Natural killer cell (primary cell): Measurements from ENCODE around the gene CCDC112. TPM values are rescaled to one million over a fixed set of nuclear protein-coding genes. Genes with fewer than 3 reads are reported as not detected.

ENCODE experiments used
- ATAC-seq, 3 donors: fragments of 150-1000 bp in 2 of 3; fragments of 200-7000 bp in 1 of 3; cut with Tn5 transposase; 1 replicate in 1 of 3; 2 replicates in 2 of 3; pipeline ENCODE4 v1.10.0; 2021; ENCODE audit warnings: mild to moderate bottlenecking in 2 of 3, moderate library complexity in 2 of 3
- DNase-seq, 2 donors: peaks; one replicate each; pipeline versions ENCODE4 v3.0.0 to v3.0.0-alpha.2; 2013 to 2021; ENCODE audit warnings: mixed read lengths in 1 of 2
- H3K27ac ChIP-seq: one replicate; pipeline ENCODE4 v1.5.1; 2013; ENCODE audit warnings: mild to moderate bottlenecking, low read length
- H3K27me3 ChIP-seq: one replicate; pipeline ENCODE4 v1.6.1; 2013; ENCODE audit warnings: low read length; ENCODE audit not compliant: control insufficient read depth, insufficient read depth
- H3K36me3 ChIP-seq: one replicate; pipeline ENCODE4 v1.6.1; 2013; ENCODE audit warnings: low read length; ENCODE audit not compliant: control insufficient read depth, insufficient read depth
- H3K4me1 ChIP-seq: one replicate; pipeline ENCODE4 v1.6.1; 2013; ENCODE audit warnings: low read length; ENCODE audit not compliant: control insufficient read depth, insufficient read depth
- H3K4me3 ChIP-seq: one replicate; pipeline ENCODE4 v1.5.1; 2013; ENCODE audit warnings: low read length
- H3K9me3 ChIP-seq: one replicate; pipeline ENCODE4 v1.6.1; 2013; ENCODE audit warnings: low read length; ENCODE audit not compliant: control insufficient read depth, insufficient read depth
- H3K27ac Mint-ChIP-seq, 2 donors: one replicate each; pipeline ENCODE4 v1.8.0; 2022; ENCODE audit warnings: mild to moderate bottlenecking in 2 of 2, mixed read lengths in 2 of 2, moderate library complexity in 1 of 2
- H3K27me3 Mint-ChIP-seq, 2 donors: one replicate each; pipeline ENCODE4 v1.8.0; 2022; ENCODE audit warnings: low read depth in 2 of 2, mixed read lengths in 2 of 2
- H3K36me3 Mint-ChIP-seq: one replicate; pipeline ENCODE4 v1.8.0; 2022; ENCODE audit warnings: mixed read lengths
- H3K4me1 Mint-ChIP-seq, 2 donors: one replicate each; pipeline ENCODE4 v1.8.0; 2022; ENCODE audit warnings: mixed read lengths in 2 of 2
- H3K4me3 Mint-ChIP-seq: one replicate; pipeline ENCODE4 v1.8.0; 2022; ENCODE audit warnings: mild to moderate bottlenecking, moderate library complexity, mixed read lengths
- H3K9me3 Mint-ChIP-seq, 2 donors: one replicate each; pipeline ENCODE4 v1.8.0; 2022; ENCODE audit warnings: mixed read lengths in 2 of 2
- CTCF ChIP-seq: fragments of 200-600 bp; IDR thresholded peaks from one replicate; pipeline ENCODE4 v1.8.0; 2022; ENCODE audit warnings: antibody characterized with exemption
- WGBS: methylation state at CpG from one replicate; pipeline ENCODE4 v1.1.7; 2013; ENCODE audit warnings: missing lambda C conversion rate; ENCODE audit not compliant: insufficient coverage; 5-methylcytosine and 5-hydroxymethylcytosine counted together
- intact Hi-C: fragments of 100-400 bp; cut with micrococcal nuclease; formaldehyde crosslinking; loops from one replicate; pipeline ENCODE4 v1.14.2; 2022
- total RNA-seq, 4 donors: library from RNA; stranded (reverse); fragments of 120-200 nt in 1 of 4; gene quantifications; one replicate each; pipeline versions ENCODE4 v1.2.3 to v1.2.4, GENCODE V29; 2013 to 2022

Gene CCDC112
- total RNA-seq, 3 donors from 2014 or later (not counting 1 experiment from before 2014, with no cell fraction given): 2.5 to 3.7 (median 3.1) TPM

- intact Hi-C loops: no loop called here
- 100% methylated on average over 2 of the region's 2 CpGs for WGBS
- Histone ChIP-seq H3K4me3 (no peak overlapping the region), H3K27ac (no peak overlapping the region), H3K27me3 (peaks cover 4% of the 10 kb centered on the region), H3K9me3 (no peaks in the 10 kb centered on the region), H3K4me1 (no peaks in the 10 kb centered on the region), H3K36me3 (no peaks in the 10 kb centered on the region)
- Mint-ChIP-seq H3K4me1 (no peaks in the 10 kb centered on the region), H3K4me3 (no peak overlapping the region), H3K27me3 (peaks cover 21 to 51% of the 10 kb centered on the region in 2 donors), H3K36me3 (no peaks in the 10 kb centered on the region), H3K9me3 (no peaks in the 10 kb centered on the region), H3K27ac (no peak overlapping the region)
- ATAC-seq: no peak
- TF ChIP-seq CTCF: no peak
- no peak for DNase-seq
Observed at GRCh38 chr5:115324021-115324420, 27.6 kb upstream of the CCDC112 start.

GRCh38 chr5:115322729-115323128 lies 26.3 kb upstream of the CCDC112 start:
- no peak overlapping the region for H3K27ac Mint-ChIP-seq
- no peaks in the 10 kb centered on the region for H3K4me1 Mint-ChIP-seq
- 71% methylated on average over 1 of the region's 2 CpGs for WGBS
- no peak overlapping the region for H3K27ac ChIP-seq
- H3K4me3 ChIP-seq: no peak overlapping the region
- H3K4me3 Mint-ChIP-seq: no peak overlapping the region
- no peak for TF ChIP-seq CTCF
- no peaks in the 10 kb centered on the region for H3K4me1 ChIP-seq
- H3K9me3 Mint-ChIP-seq: no peaks in the 10 kb centered on the region
- DNase-seq (no peak), ATAC-seq (no peak)
- H3K27me3 ChIP-seq: peaks cover 4% of the 10 kb centered on the region
- peaks cover 23 to 54% of the 10 kb centered on the region in 2 donors for H3K27me3 Mint-ChIP-seq
- intact Hi-C loops: no loop called here
- H3K36me3 Mint-ChIP-seq: no peaks in the 10 kb centered on the region
- H3K9me3 ChIP-seq: no peaks in the 10 kb centered on the region
- H3K36me3 ChIP-seq: no peaks in the 10 kb centered on the region

- DNase-seq (no peak), ATAC-seq (peak in 1 of 3 donors; percentile 44)
- Mint-ChIP-seq H3K4me1 (no peaks in the 10 kb centered on the region), H3K9me3 (no peaks in the 10 kb centered on the region), H3K36me3 (no peaks in the 10 kb centered on the region), H3K27me3 (peaks cover 29 to 61% of the 10 kb centered on the region in 2 donors), H3K27ac (no peak overlapping the region), H3K4me3 (no peak overlapping the region)
- intact Hi-C loops: no loop called here
- TF ChIP-seq CTCF: no peak
- no peaks in the 10 kb centered on the region for H3K36me3 ChIP-seq
- H3K9me3 ChIP-seq: no peaks in the 10 kb centered on the region
- WGBS: 94% methylated on average over 3 of the region's 3 CpGs
- H3K4me1 ChIP-seq: no peaks in the 10 kb centered on the region
- H3K27me3 ChIP-seq: peaks cover 4% of the 10 kb centered on the region
- no peak overlapping the region for H3K4me3 ChIP-seq
- H3K27ac ChIP-seq: no peak overlapping the region
Observed at GRCh38 chr5:115321309-115321708, 24.9 kb upstream of the CCDC112 start.

GRCh38 chr5:115320515-115320914 lies 24.1 kb upstream of the CCDC112 start:
- Histone ChIP-seq H3K27ac (no peak overlapping the region), H3K4me3 (no peak overlapping the region), H3K27me3 (peaks cover 4% of the 10 kb centered on the region), H3K36me3 (no peaks in the 10 kb centered on the region), H3K9me3 (no peaks in the 10 kb centered on the region), H3K4me1 (no peaks in the 10 kb centered on the region)
- Mint-ChIP-seq H3K27me3 (peaks cover 34 to 62% of the 10 kb centered on the region in 2 donors), H3K27ac (no peak overlapping the region), H3K36me3 (no peaks in the 10 kb centered on the region), H3K9me3 (no peaks in the 10 kb centered on the region), H3K4me1 (no peaks in the 10 kb centered on the region), H3K4me3 (no peak overlapping the region)
- intact Hi-C loops: no loop called here
- no peak for DNase-seq
- WGBS: 91% methylated on average over 1 of the region's 1 CpG
- no peak for ATAC-seq
- TF ChIP-seq CTCF: no peak
